Activated T-cell treated with anti-CD3 and anti-CD28 coated beads for 1 hour (primary cell): ENCODE data around the gene NFATC1.

ENCODE experiments used
- DNase-seq: peaks from one replicate; pipeline ENCODE4 v3.0.0-alpha.2; 2020; ENCODE audit warnings: low read depth

NFATC1 gene

DNA sequence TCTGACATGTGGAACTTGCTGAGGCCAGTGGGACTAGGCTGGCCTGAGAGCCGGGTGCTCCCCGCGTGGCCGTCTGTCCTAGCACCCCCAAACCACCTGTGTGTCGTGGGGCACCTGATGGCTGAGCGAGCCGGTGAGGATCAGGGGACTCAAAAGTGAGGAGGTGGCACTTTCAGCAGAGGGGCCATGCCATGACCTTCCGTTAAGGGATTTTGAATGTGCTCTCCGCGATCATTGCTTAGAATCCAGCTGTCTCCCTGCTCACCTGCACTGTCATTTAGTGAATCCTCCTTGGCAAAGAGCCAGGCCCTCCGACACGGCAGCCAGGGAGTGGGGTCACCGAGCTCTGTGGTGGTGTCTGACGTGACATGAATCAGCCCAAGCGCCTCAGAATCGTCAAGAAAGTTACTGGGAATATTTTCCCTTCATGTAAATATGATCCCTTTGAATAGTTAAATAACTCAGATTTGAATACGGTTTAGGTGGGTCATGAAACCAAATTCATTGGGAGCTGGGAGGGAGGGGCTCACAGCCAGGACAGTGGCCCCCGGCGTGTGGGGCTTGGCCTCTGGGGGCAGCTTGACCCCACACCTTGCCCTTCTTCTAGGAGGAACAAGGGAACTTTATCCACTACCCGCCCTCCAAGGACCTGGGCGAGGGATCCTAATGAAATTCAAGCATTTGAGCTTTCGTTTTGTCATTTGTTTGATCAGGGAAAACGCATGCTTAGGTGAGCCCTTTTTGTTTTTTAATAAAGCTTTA, 9.5 kb downstream of the NFATC1 start:
- DNase-seq = no peak

- DNase-seq = peak; percentile 79
Observed at GRCh38 chr18:79405781-79406575, 10.2 kb downstream of the NFATC1 start.

GRCh38 chr18:79406708-79407107, 11.0 kb downstream of the NFATC1 start:
- no peak for DNase-seq

DNA sequence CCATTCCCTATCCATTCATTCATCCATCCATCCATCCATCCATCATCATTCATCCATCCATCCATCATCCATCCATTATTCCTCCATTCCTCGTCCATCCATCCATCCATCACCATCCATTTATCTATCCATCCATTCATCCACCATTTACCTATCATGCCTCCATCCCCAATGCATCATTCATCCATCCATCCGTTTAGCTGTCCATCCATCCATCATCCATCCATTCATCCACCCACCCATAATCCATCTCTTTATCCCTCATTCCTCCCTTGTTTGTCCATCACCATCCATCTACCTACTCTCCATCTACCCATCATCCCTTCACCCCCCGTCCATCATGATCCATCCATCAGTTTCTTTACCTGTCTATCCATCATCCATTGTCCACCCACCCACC, 13.6 kb downstream of the NFATC1 start:
- DNase-seq = no peak

GRCh38 chr18:79410171-79410641, 14.5 kb downstream of the NFATC1 start:
- no peak for DNase-seq

DNA sequence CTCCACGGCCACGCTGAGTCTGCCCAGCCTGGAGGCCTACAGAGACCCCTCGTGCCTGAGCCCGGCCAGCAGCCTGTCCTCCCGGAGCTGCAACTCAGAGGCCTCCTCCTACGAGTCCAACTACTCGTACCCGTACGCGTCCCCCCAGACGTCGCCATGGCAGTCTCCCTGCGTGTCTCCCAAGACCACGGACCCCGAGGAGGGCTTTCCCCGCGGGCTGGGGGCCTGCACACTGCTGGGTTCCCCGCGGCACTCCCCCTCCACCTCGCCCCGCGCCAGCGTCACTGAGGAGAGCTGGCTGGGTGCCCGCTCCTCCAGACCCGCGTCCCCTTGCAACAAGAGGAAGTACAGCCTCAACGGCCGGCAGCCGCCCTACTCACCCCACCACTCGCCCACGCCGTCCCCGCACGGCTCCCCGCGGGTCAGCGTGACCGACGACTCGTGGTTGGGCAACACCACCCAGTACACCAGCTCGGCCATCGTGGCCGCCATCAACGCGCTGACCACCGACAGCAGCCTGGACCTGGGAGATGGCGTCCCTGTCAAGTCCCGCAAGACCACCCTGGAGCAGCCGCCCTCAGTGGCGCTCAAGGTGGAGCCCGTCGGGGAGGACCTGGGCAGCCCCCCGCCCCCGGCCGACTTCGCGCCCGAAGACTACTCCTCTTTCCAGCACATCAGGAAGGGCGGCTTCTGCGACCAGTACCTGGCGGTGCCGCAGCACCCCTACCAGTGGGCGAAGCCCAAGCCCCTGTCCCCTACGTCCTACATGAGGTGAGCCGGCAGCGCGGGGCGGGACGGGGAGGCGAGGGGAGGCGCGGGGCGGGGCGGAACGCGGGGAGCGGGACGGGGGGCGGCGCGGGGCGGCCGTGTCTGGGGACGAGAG, 15.2 kb downstream of the NFATC1 start:
- DNase-seq = no peak

- no peak for DNase-seq
Observed at GRCh38 chr18:79411614-79412526, 16.1 kb downstream of the NFATC1 start.

- DNase-seq = no peak
Observed at GRCh38 chr18:79413025-79413424, 17.3 kb downstream of the NFATC1 start.

DNA sequence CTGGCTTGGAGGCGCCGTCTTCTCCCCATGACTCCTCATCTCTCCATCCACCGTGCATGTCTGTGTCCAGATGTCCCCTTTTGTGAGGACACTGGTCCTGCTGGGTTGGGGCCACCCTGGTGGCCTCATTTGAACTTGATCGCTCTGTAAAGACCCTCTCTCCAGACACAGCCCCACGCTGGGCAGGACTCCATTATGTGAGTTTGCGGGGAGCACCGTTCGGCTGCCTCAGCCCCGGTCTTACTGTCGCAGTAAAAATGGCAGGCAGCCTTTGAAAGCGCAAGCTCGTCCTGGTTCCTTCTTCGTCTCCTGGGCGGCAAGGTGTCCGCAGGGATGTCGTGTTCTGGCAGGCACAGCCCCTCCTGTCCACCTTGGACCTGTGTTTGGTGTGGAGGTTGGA, 17.7 kb downstream of the NFATC1 start:
- DNase-seq = no peak

DNA sequence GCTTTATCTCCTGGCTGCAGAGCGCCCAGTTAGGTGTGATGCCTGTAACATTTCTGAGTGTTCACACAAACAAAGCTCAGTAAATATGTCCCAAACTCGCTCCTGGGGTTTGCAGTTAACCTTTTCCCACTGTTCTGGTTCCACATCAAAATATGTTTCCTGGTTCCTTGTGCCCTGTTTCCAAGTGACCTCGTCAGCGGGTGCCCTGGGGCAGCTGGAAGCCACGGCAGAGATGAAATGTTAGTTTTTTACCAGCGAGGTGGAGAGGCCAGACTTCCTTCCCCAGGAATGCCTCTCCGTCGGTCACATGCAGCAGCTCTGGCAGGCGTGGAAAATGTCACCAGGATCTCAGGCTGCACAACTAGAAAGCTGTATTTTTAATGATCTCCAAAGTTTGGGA, 18.2 kb downstream of the NFATC1 start:
- DNase-seq = no peak

- DNase-seq = no peak
Observed at GRCh38 chr18:79416022-79416676, 20.4 kb downstream of the NFATC1 start.

GRCh38 chr18:79416677-79417052, 20.9 kb downstream of the NFATC1 start:
- no peak for DNase-seq

GRCh38 chr18:79418236-79418635, 22.5 kb downstream of the NFATC1 start:
- no peak for DNase-seq

DNA sequence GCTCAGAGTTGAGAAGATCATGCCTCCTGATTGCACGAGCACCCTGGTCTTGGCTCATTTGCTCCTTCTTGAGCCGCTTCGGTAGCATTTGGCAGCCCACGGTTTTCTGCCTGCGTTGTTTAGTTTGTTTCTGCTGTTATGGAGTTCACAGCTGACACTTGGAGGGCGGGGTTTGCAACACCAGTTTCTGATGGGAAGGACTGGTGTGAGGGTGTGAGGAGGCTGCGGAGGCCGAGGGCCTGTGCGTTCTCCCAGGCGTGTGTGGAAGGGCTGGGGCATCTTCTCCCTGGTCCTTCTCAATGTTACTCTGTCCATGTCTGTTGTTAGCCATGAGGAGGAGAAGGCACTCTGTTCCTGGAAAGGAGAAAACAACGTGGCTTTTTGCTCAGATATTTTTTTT, 22.9 kb downstream of the NFATC1 start:
- DNase-seq = no peak

DNA sequence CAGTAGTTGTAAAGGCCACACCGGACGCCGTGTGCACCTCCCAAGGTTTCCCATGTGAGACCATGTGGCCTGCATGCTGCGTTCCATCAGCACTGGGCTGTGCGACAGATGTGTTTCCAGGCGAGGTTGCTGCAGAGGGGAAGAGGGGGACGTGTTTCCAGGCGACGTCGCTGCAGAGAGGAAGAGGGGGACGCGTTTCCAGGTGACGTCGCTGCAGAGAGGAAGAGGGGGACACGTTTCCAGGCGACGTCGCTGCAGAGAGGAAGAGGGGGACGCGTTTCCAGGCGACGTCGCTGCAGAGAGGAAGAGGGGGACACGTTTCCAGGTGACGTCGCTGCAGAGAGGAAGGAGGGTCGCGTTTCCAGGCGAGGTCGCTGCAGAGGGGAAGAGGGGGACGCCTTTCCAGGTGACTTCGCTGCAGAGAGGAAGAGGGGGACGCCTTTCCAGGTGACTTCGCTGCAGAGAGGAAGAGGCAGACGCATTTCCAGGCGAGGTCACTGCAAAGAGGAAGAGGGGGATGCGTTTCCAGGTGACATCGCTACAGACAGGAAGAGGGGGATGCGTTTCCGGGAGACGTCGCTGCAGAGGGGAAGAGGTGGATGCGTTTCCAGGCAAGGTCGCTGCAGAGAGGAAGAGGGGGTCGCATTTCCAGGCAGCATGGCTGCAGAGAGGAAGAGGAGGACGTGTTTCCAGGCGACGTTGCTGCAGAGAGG, 24.5 kb downstream of the NFATC1 start:
- DNase-seq = no peak

- DNase-seq = no peak
Observed at GRCh38 chr18:79421275-79421857, 25.6 kb downstream of the NFATC1 start.

GRCh38 chr18:79422022-79422782, 26.5 kb downstream of the NFATC1 start:
- no peak for DNase-seq

GRCh38 chr18:79422783-79423165, 27.0 kb downstream of the NFATC1 start:
- no peak for DNase-seq
